DMS79 (cell line): ENCODE measurements around the gene KAT2A.
A peak's percentile ranks its signal among the peaks of the same experiment; 100 is the strongest.

ENCODE experiments used
- DNase-seq: peaks from one replicate; lab custom pipeline; 2025; lab: John Stamatoyannopoulos, UW

The KAT2A gene

DNA sequence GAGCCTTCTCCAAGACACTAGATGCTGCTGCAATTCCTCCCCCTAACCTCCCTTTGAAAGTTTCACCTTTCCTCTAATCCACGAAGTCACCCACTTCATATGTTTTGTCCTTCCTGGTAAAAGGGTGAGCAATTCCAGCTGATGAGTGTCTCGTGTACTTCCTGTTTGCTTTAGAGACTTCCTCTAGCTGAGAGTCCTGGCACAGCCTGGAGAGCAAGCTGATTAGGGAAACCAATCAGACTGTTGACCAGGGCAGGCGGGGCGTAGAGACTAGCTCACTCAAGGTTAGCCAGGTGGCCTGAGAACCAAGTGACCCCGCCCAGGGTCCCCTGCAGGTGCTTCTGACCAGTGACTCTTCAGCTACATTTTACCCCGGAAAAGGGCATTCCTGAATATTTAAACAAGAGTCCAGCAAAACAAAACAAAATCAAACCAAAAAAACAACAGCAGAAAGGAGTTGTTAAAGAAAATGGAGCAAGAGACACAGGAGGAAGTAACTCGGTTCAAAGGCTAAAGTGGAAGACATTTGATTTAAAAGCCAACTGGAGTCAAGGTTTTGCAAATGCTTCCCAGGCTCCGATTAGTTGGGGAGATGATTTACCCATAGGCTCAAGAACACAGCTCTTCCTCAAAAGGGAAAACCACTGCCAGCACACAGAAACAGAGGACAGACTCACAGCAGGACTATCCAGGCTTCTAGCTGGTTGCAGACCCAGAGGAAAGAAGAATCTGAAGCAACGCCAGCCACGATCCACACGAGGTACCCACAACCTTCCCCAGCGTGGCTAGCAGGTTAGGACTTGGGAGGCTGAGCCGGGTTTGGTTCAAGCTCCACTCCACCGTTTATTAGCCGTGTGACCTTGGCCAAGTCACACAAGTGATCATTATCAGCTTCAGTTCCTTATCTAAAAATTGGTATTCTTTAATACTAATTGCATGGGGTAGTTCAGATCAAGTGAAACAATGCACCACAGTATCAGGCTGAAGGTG, 14.8 kb upstream of the KAT2A start:
- DNase-seq, result no peak

- DNase-seq, result no peak
These were observed 14.0 kb upstream of the KAT2A start for GRCh38 chr17:42135151-42135550.

- DNase-seq, result peak; percentile 93
These were observed 12.4 kb upstream of the KAT2A start for GRCh38 chr17:42133461-42134041.

- peak; percentile 93 for DNase-seq
These were observed 11.8 kb upstream of the KAT2A start for GRCh38 chr17:42132941-42133340.

- no peak for DNase-seq
These were observed 10.8 kb upstream of the KAT2A start for GRCh38 chr17:42131981-42132432.

- no peak for DNase-seq
These were observed 10.1 kb upstream of the KAT2A start for GRCh38 chr17:42131232-42131631.

- DNase-seq, result no peak
These were observed 9.3 kb upstream of the KAT2A start for GRCh38 chr17:42130310-42130936.

DNA sequence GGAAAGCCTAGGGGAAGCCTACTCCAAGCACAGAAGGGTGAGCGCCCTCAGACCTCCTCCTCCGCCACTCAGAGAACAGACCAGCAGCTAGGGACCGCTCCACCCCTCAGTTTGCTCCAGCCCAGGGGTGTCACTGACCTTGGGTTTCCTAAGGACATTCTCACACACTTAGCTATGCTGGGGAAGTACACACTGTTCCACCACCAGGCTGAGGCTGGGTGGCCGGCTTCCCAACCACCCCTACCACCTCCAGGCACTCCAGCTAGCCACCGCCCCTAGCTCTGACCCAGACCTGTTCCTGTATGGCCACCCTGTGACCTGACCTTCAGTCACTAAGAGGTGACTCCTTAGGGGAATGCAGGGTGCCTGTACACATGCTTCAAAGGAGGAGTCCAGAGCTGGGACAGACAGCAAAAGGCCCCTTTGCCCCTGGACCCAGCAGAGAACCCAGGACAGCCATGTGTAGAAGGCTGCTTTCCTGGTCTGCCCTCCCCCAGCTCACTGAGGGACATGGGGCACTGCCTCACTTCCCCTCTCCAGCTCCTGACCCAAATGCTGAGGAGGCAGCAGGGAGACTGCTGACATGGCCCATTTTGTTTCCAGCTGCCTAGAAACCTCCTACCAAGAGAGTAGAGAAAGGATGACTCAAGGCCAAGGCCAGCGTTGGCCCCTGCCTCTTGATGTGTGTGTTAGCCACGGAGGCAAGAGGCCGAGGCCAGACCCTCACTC, 8.1 kb upstream of the KAT2A start:
- DNase-seq, result no peak

DNA sequence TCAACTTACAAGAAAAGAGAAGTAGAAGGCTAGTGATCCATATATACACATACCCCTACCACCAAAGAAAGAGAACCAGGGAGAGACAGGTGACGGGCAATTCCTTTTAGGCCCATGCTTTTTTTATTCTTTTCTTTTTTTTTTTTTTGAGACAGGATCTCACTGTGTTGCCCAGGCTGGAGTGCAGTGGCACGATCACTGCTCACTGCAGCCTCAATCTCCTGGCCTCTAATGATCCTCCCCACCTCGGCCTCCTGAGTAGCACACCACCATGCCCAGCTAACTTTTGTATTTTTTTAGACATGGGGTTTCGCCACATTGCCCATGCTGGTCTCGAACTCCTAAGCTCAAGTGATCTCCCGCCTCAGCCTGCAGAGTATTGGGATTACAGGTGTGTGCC, 6.2 kb upstream of the KAT2A start:
- DNase-seq, result no peak

DNA sequence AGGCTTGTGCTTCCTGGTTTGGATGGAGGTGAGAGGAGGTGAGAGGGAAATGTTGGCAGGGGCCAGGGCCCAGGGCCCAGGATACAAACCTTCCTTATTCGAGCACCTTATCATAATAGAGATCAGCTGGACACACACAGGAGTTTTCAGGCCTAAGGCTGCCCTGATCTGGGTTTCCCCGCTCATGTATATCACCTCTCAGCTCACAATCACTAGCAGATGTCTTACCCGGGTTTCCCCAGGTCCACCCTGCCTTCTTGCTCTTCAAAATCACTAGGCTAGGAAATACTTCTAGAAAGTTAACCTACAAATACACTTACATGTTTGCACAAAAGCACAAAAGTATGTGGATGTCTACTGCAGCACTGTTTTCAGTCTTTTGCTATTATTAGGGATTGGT, 5.7 kb upstream of the KAT2A start:
- DNase-seq, result no peak

GRCh38 chr17:42125565-42125964, 4.4 kb upstream of the KAT2A start:
- no peak for DNase-seq

GRCh38 chr17:42124256-42124655, 3.1 kb upstream of the KAT2A start:
- DNase-seq, result no peak

- DNase-seq, result peak; percentile 48
These were observed 1.5 kb upstream of the KAT2A start, which contains the start of gene HSPB9 for GRCh38 chr17:42122371-42123303. Gene HSPB9, plus strand, starts transcription at chr17:42122804. Its CDS starts 47 bp downstream, at chr17:42122851.

DNA sequence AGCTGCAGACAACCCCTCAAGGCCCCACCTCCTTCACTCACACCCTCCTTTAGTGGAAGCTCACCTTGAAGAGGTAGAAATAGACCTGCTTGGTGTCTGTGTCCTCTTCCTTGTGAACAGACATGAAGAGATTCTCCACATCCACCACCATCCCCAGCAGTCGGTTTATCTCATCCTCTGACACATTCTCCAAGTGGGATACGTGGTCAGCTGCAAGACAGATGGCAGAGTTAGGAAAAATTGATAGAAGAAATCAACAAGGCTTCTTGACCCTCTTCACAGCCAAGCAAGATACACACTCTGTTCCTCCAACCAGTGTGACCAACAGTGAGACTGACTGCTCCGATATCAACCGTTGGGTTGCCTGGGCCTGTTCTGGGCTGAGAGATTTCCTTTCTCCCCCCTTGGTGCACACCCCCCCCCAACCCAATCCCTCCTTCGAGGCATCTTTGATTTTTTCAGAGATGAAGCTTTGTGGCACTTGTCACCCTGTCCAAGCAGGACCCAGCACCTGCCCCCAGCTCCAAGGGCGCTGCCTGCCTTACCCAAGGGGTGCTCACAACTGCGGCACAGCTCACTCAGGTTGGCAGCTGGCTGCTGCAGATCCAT, 902 bp downstream of the KAT2A start:
- DNase-seq, result no peak

GRCh38 chr17:42119301-42119700, 1.9 kb downstream of the KAT2A start:
- DNase-seq, result no peak

DNA sequence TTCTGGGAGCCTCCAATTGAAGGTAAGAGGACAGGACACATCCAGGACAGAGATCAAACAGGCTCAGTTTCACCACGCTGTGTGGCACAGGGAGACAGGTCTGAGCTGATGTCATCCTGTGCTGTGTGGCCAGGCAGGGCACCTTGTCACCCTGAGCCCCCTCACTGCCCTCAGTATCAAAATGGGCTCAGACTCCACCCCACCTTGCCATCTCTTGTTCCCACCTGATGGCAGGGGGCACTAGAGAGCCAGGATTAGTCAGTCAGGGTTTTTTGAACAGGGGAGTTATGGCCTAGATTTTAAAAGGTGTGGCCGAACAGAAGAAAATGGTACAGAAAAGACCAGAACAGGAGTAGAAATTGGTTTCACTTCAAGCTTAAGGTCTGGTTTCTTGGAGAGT, 2.6 kb downstream of the KAT2A start:
- DNase-seq, result no peak

DNA sequence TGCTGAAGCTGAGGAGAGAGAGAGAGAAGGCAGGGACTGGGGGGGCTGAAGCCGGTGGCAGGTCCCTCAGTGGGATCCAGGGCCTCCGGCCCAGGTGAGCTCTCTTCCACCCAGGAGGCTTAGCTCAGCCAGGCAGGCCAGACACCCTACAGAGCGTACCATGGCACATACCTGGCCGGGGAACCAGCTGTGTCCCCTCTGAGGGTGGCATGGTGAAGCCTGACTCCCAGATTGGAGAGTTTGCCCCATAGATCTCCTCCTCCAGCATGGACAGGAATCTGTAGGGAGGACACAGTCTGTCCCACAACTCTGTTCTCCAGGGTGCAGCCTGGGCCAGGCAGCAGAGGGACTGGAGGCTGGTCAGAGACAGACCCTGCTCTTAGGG, 3.0 kb downstream of the KAT2A start:
- no peak for DNase-seq

DNA sequence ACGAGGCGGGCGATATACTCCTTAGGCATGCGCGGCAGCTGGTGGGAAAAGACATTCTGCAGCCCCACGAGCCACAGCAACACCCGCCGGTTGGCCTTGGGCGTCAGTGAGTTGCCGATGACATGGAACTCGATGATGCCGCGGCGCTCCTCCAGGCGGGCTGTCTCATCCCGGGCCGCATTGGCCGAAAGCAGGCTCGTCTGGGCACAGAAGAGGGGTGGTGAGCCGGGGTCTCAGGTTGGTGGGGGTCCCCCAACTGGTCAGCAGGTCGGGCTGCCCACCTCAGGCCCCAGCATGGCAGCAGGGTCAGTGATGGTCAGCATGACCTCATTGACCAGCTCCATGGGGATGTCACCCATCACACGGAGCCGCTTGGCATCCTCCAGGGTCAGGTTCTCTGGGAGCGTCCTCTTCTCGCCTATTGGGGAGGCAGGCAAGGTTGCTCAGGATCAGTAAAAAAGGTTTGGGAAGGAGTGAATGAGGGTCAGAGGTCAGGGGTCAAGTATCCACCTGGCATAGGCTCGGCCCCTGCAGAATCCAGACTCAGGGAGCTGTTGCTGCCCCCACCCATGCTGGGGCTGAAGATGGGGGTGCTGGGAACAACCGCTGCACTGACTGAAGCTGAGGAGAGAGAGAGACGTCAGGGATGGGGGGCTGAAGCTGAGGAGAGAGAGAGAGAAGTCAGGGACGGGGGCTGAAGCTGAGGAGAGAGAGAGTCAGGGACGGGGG, 3.6 kb downstream of the KAT2A start:
- DNase-seq, result no peak

- DNase-seq, result peak; percentile 32
These were observed 4.3 kb downstream of the KAT2A start for GRCh38 chr17:42116705-42117396.
